ENCODE measurements around the gene EYA2.

The EYA2 gene

GRCh38 chr20:47224857-47225256, 330.2 kb downstream of the EYA2 start:
- no peak for DNase-seq (ENCODE audit: low read depth in 3 of 3)

- no peak for DNase-seq (ENCODE audit: low read depth in 3 of 3)
Measured at GRCh38 chr20:47225458-47225857, 330.8 kb downstream of the EYA2 start.

DNA sequence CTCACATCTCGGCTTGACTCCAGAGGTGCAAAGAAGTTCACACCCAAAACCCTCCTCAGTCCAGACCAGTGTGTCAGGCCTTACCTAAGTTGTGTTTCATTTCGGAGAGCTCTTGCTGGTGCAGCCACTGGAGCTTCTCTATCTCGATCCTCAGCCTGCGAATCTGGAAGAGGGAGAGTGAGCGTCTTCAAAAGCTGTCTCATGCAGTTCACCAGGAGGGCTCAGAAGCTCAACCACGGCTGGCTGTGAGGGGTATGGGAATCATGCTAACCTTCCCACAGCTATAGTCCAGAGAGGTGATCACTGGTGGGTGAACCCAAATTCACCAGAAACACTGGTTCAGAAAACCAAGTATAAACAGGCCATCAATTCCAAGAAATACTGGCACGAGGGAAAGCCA, 332.5 kb downstream of the EYA2 start:
- no peak for DNase-seq (ENCODE audit: low read depth in 3 of 3)

- no peak for DNase-seq (ENCODE audit: low read depth in 3 of 3)
Measured at GRCh38 chr20:47227576-47227975, 332.9 kb downstream of the EYA2 start.

DNA sequence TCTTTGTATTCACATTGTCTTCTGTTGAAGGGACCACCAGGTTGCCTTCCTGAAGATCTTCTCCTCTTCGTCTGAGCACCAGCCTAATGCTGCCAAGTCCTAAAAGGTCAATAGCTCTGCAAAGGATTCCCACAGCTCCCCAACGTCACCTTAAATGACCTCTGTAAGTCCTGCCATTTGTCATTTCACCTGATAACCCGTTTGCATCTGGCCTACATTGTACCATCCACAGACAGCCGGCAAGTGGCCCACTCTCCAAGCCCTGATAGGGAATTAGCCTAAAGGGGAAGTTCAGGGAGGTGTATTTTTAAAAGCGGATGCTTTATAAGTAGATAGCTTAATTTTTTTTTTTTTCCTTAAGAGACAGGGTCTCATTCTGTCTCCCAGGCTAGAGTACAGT, 334.0 kb downstream of the EYA2 start:
- DNase-seq (ENCODE audit: low read depth in 3 of 3): no peak

DNA sequence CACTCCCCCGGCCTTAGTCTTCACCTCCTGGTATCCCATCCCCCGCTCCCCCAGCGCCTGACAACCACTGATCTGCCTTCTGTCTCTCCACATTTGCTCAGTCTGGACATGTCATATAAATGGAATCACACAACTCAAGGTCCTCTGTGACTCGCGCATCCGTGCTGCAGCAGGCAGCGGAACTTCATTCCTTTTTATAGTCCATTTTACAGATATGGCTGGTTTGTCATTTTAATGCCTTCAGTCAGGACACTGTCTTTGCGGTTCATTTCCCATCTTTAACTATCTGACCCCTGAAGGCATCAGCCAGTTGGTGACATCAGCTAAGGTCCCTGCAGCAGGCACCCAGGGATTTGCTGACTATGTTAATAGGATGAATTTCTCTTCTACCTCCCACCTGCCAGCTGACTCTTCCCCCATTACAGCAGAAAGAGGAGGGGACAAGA, 336.2 kb downstream of the EYA2 start:
- no peak for DNase-seq (ENCODE audit: low read depth in 3 of 3)

GRCh38 chr20:47231382-47232039, 336.9 kb downstream of the EYA2 start:
- no peak for DNase-seq (ENCODE audit: low read depth in 3 of 3)

- DNase-seq (ENCODE audit: low read depth in 3 of 3): no peak
Measured at GRCh38 chr20:47232518-47232917, 337.9 kb downstream of the EYA2 start.

GRCh38 chr20:47233333-47234188, 338.9 kb downstream of the EYA2 start:
- no peak for DNase-seq (ENCODE audit: low read depth in 3 of 3)

DNA sequence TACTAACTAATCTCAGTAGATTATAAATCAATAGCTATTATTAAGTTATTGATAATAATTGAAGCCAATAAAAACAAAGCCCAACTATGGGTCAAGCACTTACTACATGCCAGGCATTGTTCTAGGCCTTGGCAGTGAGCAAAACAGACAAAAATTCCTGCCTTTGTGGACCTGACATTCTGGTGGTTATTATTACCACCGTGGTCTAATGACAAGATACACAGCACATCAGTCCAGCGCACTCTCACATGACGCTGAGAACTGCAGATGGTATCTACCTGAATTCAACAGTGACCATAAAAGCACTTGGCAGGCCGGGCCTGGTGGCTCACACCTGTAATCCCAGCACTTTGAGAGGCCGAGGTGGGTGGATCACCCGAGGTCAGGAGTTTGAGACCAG, 340.5 kb downstream of the EYA2 start:
- no peak for DNase-seq (ENCODE audit: low read depth in 3 of 3)

GRCh38 chr20:47235853-47236638, 341.4 kb downstream of the EYA2 start:
- no peak for DNase-seq (ENCODE audit: low read depth in 3 of 3)

- DNase-seq (ENCODE audit: low read depth in 3 of 3): no peak
Measured at GRCh38 chr20:47236639-47236900, 341.9 kb downstream of the EYA2 start.

GRCh38 chr20:47237715-47238114, 343.1 kb downstream of the EYA2 start:
- no peak for DNase-seq (ENCODE audit: low read depth in 3 of 3)
